NCI-H345 treated with DMSO at 0.1 percent for 48 hours (cell line): ENCODE measurements around the gene AMPD3.

ENCODE experiments used
- DNase-seq: peaks from one replicate; lab custom pipeline; 2025; ENCODE audit not compliant: unreplicated experiment; lab: John Stamatoyannopoulos, UW

AMPD3 gene

DNA sequence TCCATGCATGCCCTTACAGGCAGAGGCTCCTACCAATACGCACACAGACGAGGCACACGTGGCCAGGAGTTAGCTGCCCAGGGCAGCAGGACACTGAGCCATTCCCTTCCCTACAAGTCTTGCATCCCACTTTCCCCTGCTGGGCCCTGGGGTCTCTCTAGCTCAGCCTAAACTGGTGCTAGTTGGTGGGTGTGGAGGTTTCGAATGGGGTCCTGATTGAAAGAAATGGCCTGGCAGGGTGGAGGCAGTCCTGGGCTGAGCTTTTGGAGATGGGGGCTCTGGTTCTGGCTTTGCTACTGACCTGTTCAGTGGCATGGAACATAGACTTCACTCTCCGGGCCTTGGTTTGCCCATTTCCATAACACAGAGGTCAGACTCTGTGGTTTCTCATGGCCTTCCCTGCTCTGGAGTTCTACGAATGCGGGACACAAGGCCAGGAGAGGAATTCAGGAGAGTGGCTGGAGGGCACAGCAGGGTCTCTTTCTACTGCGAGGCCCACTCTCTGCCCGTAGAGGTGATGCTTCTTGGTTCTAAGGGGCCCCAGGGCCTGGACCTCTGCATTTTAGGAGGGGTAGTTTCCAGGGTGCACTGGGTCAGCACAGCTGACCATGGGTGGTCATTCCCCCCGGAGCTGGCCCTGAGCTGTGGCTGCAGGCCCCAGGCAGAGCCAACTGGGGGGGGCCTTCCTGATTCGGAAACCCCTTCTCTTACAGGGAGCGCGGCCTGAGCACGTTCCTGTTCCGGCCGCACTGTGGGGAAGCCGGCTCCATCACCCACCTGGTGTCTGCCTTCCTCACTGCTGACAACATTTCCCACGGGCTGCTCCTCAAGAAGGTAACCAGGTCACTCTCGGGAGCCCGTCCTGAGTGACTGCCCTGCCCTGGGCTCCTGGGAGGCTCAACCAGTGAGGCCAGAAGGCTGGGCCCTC, 46.0 kb downstream of the AMPD3 start:
- DNase-seq, result no peak

DNA sequence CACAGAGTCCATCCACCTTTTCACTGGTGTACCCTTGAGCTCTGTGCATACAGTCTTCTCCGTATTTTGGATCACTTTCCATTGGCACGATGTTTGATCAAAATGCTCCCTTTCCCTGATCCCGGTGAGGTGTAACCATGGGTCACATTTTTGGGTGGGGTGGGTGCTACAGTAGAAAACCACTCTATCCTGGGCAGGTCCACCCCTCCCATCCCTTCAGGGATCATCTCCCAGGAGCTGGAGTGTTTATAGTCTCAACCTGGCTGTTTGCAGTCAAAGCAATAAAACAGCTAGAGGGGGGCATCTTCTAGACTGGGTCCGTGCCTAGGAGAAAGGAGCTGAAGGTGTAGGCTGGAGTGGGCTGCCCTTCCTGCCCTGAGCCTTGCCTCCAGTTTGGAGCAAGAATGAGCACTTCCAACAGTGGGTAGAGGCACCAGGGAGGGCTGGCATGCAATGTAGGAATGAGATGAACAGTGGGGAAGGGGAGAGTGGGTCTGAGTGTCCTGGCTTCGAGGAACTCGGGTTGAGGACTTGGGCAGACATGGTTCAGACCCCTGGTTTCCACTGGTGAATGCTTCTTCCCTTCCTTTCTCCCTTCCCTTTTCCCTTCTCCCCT, 47.1 kb downstream of the AMPD3 start:
- DNase-seq, result no peak

DNA sequence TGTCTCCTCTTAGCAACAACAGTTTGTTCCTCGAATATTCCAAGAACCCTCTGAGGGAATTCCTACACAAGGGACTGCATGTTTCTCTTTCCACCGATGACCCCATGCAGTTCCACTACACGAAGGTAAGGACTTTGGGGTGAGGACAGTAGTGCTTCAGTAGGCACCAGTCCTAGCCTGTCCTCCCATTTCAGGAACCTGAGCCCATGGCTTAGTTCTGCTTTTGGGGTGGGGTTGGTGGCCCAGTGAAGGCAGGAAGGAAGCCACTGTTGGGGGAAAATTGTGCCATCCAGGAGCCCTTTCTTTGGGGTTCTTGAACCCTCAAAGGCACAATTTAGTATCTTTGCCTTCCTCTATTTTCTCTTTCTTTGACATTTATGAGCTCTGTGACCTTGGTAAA, 47.7 kb downstream of the AMPD3 start:
- no peak for DNase-seq

DNA sequence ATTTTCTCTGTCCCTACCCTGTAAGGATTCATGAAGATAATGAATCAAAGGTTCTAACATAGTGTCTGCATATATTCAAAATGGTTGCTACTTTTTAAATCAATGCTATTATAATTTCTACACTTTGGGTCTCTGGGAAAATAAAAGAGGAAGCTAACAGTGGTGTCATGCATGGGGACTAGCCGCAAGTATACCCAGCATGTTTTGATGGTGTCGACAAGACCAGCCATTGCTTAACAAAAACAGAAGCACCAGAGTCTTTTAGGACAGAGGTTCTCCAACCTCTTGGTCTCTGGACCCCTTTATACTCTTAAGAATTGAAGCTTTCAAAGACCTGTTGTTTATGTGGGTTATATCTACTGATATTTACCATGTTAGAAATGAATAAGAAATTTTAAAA, 48.2 kb downstream of the AMPD3 start:
- DNase-seq, result no peak

DNA sequence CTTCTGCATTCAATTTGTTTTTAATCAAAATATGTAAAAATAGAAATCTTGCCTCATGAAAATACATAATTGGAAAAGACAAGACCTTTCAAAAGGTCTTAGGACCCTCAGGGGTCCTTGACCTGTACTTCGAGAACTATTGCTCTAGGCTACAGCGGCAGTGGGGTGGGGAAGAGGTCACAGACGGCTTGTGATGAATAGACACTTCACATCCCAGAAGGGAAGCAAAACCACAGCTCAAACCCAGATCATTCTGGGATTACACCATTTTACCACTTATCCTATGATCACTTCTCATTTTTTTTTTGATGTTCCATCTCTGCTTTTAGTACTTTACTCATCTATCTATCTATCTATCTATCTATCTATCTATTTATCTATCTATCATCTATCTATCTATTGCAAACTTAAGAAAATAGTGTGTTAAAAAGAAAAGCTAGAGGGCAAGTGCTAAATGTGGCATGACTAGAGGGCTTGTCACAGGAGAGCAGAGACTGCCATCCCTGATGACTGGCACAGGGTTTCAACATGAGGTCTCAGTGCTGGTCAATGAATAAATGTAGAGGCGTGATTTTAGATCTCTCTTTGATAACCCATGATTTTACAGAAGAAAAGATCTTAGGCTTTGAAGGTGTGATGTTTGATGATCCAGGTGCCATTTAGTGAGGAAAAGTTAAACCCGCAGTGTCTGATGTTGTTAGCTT, 48.9 kb downstream of the AMPD3 start:
- DNase-seq, result no peak

DNA sequence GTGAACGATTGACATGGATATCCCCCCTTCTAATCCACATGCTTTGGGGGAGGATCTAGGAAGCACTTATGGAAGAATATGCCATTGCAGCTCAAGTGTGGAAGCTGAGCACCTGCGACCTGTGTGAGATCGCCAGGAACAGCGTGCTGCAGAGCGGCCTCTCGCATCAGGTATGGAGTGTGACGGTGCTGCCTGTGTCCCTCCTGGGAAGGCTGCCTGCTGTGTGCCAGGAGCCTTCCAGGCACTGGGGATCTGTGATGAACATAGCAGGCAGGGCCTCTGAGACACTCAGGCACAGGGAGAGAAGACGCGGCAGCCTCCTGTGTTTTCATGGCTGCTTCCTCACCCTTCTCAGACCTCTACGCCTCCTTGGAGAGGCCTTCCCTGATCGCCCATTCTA, 49.4 kb downstream of the AMPD3 start:
- DNase-seq, result no peak

DNA sequence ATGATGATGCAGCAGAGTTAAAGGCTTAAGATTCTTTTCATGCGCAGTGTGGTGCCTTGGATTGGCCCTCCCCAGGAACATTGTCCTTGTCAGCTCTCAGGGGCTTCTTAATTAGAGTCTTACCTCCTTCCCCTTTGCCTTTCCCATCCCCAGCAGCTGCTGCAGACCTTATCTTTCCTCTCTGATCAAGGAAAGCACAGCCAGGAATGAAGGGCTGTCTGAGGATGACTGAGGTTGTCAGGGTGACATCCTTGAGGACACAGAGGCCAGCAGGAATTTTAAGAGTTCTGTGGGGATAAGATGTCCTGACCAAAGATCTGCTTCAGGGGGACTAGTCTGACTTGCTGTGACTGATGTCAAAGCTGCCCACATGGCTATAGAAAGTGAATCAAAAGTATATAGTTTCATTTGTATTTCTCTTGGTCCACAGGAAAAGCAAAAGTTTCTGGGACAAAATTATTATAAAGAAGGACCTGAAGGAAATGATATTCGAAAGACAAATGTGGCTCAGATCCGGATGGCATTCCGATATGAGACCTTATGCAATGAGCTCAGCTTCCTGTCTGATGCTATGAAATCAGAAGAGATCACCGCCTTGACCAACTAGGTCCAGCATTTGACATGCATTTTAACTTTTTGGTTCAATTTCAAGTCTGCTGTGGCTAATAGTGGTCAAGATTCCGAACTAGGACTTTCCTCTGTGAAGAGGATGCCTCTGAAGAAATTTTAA, 50.4 kb downstream of the AMPD3 start:
- no peak for DNase-seq

DNA sequence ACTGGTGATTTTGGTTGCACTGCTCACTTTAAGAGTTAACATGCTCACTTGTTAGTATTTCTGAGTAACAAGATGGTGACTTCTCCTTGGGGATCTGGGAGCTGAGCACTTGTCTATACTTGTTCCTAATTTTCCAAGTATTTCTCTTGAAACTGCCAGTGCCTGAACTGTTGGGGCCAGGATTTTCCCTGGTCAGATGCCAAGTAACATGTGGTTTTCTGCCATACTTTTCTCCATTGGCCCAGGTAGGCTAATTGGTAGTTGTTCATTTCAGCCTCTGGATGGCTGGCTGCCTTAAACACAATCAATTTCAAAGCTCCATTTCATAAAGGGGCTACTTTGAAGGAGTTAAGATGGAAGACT, 50.9 kb downstream of the AMPD3 start:
- DNase-seq, result no peak

DNA sequence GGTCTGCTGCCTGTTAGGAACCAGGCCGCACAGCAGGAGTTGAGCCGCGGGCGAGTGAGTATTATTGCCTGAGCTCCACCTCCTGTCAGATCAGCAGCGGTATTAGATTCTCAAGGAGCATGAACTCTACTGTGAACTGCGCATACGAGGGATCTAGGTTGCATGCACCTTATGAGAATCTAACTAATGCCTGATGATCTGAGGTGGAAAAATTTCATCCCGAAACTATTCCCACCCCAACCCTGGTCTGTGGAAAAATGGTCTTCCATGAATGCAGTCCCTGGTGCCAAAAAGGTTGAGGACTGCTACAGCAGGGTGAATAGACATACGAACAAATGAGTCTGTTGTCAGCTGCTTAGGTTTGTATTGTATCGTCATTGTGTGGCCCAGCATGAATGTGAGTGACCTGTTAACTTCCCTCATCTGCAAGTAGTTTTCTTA, 56.1 kb downstream of the AMPD3 start:
- DNase-seq, result no peak

DNA sequence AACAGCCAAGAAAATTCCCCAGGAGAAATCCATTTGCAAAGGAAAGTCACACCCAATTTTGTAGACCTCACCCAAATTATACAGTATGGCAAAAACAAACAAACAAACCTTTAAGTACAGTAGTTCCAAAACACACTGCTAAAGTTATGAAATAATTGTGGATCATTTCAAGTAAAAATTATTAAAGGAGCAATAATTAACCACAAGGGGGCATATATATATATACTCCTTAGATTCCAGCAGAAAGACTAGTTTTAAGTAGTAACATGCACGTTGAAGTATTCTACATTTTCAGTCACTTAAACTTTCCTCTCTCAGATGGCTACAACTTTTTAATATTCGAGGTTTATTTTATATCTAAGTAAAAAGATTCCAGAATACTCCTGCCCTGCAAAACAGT, 59.1 kb downstream of the AMPD3 start:
- DNase-seq, result no peak

DNA sequence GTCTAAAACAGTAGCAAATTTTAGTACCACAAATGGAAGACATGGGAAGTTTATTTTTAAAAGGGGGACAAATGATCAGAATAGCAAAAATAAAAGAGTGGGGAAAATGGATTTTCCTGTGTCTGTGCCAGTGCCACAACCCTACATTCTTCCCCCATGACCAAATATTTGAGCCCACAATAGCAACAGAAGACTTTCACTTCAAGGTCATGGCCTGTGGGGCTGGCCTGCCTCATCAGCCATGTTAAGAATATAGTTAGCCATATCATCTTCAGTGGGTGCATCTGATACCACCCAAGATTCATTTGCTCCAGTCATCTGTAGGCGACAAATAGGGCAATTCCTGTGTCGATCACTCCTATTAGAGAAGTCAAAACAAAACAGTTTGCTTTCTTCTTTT, 59.6 kb downstream of the AMPD3 start:
- no peak for DNase-seq

DNA sequence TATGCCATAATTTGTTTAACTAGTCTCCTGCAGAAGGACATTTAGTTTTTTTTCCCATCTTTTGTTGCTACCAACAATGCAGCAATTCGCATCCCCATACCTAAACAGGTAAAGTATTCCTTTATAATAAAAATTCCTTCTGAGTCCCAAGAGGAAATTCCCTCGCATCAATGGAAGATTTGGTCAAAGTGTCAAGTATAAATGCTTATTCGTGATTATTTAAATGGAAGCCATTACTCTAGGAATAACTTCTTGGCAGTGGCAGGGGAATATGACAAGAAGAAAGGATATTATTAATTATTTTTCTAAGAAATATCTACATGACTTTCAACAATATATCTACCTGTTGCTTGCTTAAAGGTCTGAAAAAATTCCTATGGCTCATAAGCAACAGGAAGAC, 60.4 kb downstream of the AMPD3 start:
- DNase-seq, result no peak

DNA sequence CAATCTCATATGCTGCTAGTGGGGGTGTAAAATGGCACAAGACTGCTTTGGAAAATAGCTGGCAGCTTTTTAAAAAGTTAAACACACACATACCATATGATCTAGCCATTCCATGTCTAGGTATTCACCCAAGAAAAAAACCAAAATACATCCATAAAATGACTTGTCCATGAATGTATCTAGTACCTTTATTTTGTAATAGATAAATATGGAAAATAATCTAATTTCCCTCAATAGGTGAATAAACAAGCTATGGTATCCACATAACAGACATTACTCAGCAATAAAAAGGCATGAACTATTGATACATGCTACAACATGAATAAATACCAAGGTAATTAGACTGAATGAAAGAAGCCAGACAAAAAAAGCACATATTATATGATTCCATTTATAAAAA, 63.1 kb downstream of the AMPD3 start:
- DNase-seq, result no peak

DNA sequence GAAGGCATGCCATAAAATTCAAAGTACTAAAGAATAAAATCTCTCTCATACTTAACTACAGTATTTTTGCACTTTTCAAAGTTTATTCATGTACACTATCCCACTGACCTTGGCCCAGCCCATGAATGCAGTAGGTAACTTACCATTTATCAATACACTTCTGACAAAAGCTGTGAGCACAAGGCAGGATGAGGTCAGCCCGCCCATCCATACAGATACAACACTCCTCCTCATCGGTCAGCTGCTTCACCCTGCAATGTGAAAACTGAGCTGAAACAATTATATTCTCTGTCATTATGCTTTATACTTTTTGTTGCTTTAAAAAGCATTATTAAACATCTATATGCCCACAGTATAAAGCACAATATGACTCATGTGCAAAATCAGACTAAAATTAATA, 63.8 kb downstream of the AMPD3 start:
- DNase-seq, result no peak

DNA sequence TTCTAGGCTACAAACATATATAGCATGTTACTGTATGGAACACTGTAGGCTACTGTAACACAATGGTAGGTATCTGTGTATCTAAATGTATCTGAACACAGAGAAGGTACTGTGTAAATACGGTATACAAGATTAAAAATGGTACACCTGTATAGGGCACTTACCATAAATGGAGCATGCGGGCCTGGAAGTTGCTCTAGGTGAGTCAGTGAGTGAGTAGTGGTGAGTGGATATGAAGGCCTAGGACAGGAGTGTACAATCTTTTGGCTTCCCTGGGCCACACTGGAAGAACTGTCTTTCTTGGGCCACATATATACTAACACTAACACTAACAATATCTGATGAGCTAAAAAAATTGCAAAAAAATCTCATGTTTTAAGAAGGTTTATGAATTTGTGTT, 64.6 kb downstream of the AMPD3 start:
- no peak for DNase-seq

DNA sequence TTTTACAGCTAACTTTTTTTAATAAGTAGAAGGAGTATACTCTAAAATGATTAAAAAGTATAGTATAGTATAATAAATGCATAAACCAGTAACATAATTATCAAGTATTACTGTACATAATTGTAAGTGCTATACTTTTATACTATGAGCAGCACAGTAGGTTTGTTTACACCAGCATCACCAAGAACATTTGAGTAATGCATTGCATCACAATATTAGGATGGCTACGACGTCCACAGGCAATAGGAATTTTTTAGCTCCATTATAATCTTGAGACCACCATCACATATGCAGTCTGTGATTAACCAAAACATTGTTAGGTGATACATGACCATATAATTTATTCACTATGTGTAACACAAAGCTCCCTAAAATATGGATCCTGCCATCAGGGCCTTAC, 65.5 kb downstream of the AMPD3 start:
- DNase-seq, result no peak

DNA sequence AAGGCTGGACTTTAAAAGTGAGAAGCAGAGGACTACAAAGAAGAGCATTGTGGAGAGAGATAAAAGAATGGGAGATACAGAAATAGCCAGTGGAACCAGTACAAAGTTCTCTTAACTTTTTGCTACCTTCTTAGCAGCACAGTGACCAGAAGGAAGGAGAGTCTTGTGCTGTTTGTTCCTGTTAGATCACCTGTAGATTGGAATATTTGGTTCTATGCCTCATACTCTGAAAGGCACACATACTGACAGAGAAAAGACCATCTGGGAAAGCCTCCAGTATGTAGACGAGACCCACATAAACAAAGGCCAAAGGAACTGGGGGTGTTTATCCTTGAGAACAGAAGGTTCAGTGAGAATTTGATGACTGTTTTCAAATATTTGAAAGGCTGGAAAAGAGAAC, 67.2 kb downstream of the AMPD3 start:
- DNase-seq, result no peak

DNA sequence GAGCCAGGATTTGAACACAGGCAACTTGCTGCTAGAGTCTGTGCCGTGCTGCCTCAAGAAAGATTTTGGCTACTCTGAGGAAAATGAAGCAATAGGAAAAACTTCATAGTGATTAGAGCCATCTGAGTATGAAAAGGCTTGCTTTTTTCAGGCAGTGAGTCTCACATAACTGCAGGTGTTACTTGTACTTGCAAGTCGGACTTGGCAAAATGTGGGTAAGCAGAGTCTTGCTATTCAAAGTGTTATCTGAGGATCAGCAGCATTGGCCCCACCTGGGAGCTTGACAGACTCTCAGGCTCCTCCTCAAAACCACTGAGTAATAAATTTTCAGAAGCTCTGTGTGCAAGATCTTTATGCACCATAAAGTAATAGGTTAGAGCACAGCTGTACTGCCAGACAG, 67.9 kb downstream of the AMPD3 start:
- DNase-seq, result no peak

DNA sequence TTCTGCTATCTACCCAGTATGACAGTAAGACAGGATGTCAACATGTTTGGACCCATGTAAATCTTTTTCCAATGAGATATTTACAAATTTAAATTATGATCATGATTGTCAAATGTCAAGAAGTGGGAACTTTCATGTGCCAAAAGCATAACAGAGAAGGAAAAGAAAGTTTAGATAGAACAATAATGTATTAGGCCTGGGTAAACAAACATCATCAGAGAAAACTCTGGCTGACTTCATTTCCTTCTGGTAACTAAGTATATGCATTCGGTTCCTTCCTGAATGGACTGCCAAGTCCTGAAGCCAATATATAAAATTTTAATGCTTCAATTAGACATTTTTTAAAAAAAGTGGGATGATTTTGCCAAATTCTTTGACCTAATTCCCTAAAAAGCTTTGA, 69.4 kb downstream of the AMPD3 start:
- no peak for DNase-seq

DNA sequence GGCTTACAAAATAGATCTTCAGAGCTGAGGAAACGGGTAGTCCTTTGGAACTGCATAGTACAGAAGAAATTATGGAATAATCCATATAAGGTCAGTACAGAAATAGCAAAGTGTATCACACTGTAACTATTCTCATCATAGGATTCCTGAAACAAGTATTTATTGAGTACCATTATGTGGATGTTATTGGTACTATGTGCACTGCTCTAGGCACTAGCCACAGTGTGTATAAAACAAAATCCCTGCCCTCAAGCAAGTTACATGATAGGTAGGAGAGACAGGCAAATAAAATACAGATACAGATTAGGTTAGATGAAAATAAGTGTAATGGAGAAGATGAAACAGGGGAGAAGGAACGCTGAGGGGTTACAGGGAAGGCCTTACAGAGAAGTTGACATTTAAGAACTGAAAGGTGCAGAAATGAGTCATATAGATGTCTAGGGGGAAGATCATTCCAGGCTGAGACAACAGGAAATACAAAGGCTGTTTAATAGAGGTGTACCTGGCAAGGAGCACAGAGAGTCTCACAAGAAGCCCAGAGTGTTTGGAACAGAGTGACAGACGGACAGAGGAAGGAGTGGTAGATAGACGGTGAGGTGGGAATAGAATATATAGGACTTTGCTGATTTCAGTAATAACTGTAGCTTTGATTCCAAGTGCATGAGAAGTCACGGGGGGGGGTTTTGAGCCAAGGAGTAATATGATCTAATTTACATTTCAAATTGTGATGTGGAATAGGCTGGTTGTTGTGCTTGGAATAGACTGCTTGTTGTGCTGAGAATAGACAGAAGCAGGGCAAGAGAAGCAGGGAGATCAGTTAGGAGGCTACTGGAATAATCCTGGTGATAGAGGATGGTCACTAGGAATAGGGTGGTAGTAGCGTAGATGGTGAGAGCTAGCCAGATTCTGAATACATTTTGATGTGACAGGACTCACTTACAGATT, 72.2 kb downstream of the AMPD3 start:
- DNase-seq, result no peak
